MM.1S (cell line): ENCODE measurements around the gene GPR89A.

Experiments used
- CTCF ChIP-seq: fragments of 300-600 bp; sonication (generic); IDR thresholded peaks from 2 replicates; pipeline ENCODE4 v1.5.1; 2016; ENCODE audit warnings: antibody characterized with exemption, low read length, mixed read lengths
- EZH2 ChIP-seq: fragments of 300-600 bp; sonication (generic); optimal IDR thresholded peaks from 2 replicates; pipeline ENCODE3; 2017; ENCODE audit warnings: low read depth, mild to moderate bottlenecking, antibody characterized with exemption, low read length, mixed read lengths
- EZH2phosphoT487 ChIP-seq: fragments of 300-600 bp; sonication (generic); IDR thresholded peaks from 2 replicates; pipeline ENCODE4 v1.6.1; 2018; ENCODE audit warnings: antibody characterized with exemption, low read length

- TF ChIP-seq EZH2 (no peak), CTCF (no peak), EZH2phosphoT487 (no peak)
These were observed 95.0 kb downstream of the GPR89A start for GRCh38 chr1:145702826-145703225.
